RWPE1 (cell line): ENCODE measurements around the gene TRDMT1.

Source experiments
- CTCF ChIA-PET: fragments of 350-600 bp; sonication (Branson Sonifier 250); formaldehyde crosslinking; extraction: SDS; loops from one replicate; lab custom pipeline; 2021; lab: Yijun Ruan, JAX
- POLR2A ChIA-PET: fragments of 400-600 bp; formaldehyde crosslinking; extraction: SDS; loops from one replicate; lab custom pipeline; 2020; ENCODE audit warnings: antibody characterized with exemption; ENCODE audit not compliant: low non-redundant PET; lab: Yijun Ruan, JAX
- DNase-seq: peaks from one replicate; pipeline ENCODE4 v3.0.0; 2012; ENCODE audit warnings: low spot score
- H3K27ac ChIP-seq: fragments of 450-650 bp; 2 replicates; pipeline ENCODE4 v1.5.1; 2017
- TF ChIP-seq, protein P1 (sequence below): fragments of 450-650 bp; conservative IDR thresholded peaks from 2 replicates; pipeline ENCODE4 v1.5.1; 2017; ENCODE audit warnings: low read depth, mild to moderate bottlenecking

Gene TRDMT1

DNA sequence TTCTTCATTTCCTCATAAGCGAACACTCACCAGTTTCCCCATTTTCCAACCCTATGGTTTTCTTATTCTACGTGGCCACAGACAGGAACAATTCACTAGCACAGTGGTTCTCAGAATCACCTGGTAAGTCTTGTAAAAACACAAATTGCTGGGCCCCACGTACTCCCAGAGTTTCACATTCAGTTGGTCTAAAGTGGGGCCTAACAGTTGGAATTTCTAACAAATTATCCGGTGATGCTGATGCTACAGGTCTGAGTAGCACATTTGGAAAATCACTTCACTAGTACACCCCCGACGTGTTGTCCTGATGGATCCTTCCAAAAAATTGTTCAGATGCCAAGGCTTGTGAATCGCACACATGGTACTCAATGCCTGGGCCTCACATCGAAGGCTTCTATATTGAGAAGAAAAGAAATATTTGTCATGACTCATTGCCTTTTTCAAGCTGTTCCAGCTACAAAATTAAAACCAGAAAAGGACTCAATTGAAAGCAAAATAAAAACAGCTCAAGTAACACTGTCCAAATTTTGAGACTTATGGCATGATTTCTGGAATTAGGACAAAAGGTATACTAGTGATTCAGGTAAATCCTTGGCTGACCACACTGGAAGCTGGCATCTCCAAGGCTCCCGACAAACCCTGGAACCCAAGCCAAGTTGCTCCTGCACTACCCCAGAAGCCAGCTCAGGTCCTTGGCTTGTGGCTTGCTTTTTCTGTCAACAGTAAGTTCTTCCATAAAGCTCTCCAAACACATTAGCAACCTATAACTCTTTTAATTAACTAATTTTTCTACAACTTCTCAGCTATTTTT, 13.7 kb upstream of the TRDMT1 start:
- peak; percentile 60 for DNase-seq
- ChIA-PET CTCF (interaction anchor here (0.6 kb wide), 1 partner anchor 14 kb away, joined by 3 read pairs; no protein-coding TSS in a partner anchor), POLR2A (no interaction called here)
- H3K27ac ChIP-seq, result peak overlapping the region; percentile 93
- TF ChIP-seq, protein P1, sequence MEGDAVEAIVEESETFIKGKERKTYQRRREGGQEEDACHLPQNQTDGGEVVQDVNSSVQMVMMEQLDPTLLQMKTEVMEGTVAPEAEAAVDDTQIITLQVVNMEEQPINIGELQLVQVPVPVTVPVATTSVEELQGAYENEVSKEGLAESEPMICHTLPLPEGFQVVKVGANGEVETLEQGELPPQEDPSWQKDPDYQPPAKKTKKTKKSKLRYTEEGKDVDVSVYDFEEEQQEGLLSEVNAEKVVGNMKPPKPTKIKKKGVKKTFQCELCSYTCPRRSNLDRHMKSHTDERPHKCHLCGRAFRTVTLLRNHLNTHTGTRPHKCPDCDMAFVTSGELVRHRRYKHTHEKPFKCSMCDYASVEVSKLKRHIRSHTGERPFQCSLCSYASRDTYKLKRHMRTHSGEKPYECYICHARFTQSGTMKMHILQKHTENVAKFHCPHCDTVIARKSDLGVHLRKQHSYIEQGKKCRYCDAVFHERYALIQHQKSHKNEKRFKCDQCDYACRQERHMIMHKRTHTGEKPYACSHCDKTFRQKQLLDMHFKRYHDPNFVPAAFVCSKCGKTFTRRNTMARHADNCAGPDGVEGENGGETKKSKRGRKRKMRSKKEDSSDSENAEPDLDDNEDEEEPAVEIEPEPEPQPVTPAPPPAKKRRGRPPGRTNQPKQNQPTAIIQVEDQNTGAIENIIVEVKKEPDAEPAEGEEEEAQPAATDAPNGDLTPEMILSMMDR, result no peak

- no peak for DNase-seq
- POLR2A ChIA-PET, result no interaction called here
- TF ChIP-seq, protein P1, result no peak
- no peak overlapping the region for H3K27ac ChIP-seq
- CTCF ChIA-PET, result no interaction called here
Measured at GRCh38 chr10:17214526-17214925, 13.1 kb upstream of the TRDMT1 start.

- ChIA-PET POLR2A (no interaction called here), CTCF (interaction anchor here (0.6 to 1.2 kb wide), 3 partner anchors 17 to 1975 kb away, joined by 3 to 5 read pairs (median 3); no protein-coding TSS in a partner anchor)
- H3K27ac ChIP-seq, result no peak overlapping the region
Measured at GRCh38 chr10:17213646-17214349, 12.3 kb upstream of the TRDMT1 start.

GRCh38 chr10:17212802-17213221, 11.3 kb upstream of the TRDMT1 start:
- CTCF ChIA-PET, result interaction anchor here (0.6 to 1.2 kb wide), 2 partner anchors 18 to 125 kb away, joined by 3 to 5 read pairs; no protein-coding TSS in a partner anchor
- DNase-seq, result no peak
- TF ChIP-seq, protein P1, result no peak
- POLR2A ChIA-PET, result no interaction called here
- no peak overlapping the region for H3K27ac ChIP-seq

More at GRCh38 chr10:17213646-17214349, 12.3 kb upstream of the TRDMT1 start:
- DNase-seq, result no peak
- TF ChIP-seq, protein P1, result no peak

GRCh38 chr10:17210361-17210760, 8.9 kb upstream of the TRDMT1 start:
- ChIA-PET POLR2A (no interaction called here), CTCF (no interaction called here)
- no peak overlapping the region for H3K27ac ChIP-seq
- no peak for DNase-seq
- TF ChIP-seq, protein P1, result no peak

- no peak overlapping the region for H3K27ac ChIP-seq
- ChIA-PET CTCF (no interaction called here), POLR2A (no interaction called here)
- TF ChIP-seq, protein P1, result no peak
- DNase-seq, result no peak
Measured at GRCh38 chr10:17209881-17210280, 8.4 kb upstream of the TRDMT1 start.
